Lower leg skin (tissue), 4 donors: Measurements from ENCODE around the gene ZMYND11. TPM values are rescaled to one million over a fixed set of nuclear protein-coding genes. Genes with fewer than 3 reads are reported as not detected.

Experiments
- DNase-seq, 2 donors: peaks; one replicate each; pipeline ENCODE4 v3.0.0-alpha.2; 2019; ENCODE audit warnings: low spot score in 2 of 2
- H3K4me3 ChIP-seq: fragments of 200-600 bp; sonication (generic); 2 replicates; pipeline ENCODE4 v1.5.1; 2017; ENCODE audit warnings: mild to moderate bottlenecking, low read depth; ENCODE audit not compliant: poor library complexity, severe bottlenecking
- CTCF ChIP-seq, 3 donors: fragments of 450-650 bp; IDR thresholded peaks; one replicate each; pipeline ENCODE4 v1.5.1; 2016; ENCODE audit warnings: antibody characterized with exemption in 3 of 3, mild to moderate bottlenecking in 3 of 3, moderate library complexity in 2 of 3
- POLR2A ChIP-seq, 2 donors: fragments of 450-650 bp; IDR thresholded peaks; one replicate each; pipeline ENCODE4 v1.6.1; 2016 to 2017; ENCODE audit warnings: antibody characterized with exemption in 2 of 2, mild to moderate bottlenecking in 1 of 2, moderate library complexity in 1 of 2
- WGBS, 2 donors: methylation state at CpG; one replicate each; pipeline ENCODE4 v1.1.5; 2018; 5-methylcytosine and 5-hydroxymethylcytosine counted together
- intact Hi-C: fragments of 100-400 bp; cut with DNase I; formaldehyde crosslinking; loops from one replicate; pipeline ENCODE4 v1.15.0; 2023; ENCODE audit warnings: low total_unique reads
- total RNA-seq, 4 donors: library from RNA; depleted of rRNA; stranded (reverse); fragments of >200 nt; gene quantifications; one replicate each; pipeline ENCODE4 v1.1.0, GENCODE V29; 2016

ZMYND11 gene
- total RNA-seq, 4 donors from 2014 or later: 41.0 to 50.8 (median 47.7) TPM

DNA sequence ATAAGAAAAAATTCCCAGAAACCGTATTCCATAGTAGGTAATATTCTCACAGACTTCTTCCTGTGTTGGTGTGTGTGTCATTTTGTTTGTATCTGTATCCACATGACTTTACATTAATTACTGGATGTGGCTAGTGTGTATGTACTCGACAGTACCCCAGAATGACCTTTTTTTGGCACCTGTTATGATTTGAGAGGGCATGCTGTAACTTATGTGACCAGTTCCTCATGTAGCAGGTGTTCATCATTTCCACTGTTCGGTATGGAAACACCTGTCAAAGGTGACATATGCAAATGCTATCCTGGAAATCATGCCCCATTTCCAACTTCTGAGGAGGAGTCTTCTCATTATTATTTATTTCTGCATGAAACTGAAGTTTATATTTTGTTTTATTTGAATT is 89.3 kb downstream of the ZMYND11 start:
- no peak overlapping the region for H3K4me3 ChIP-seq
- no peak for DNase-seq
- WGBS, 2 donors: 74 to 83% methylated on average over 3 of the region's 3 CpGs
- TF ChIP-seq CTCF (IDR thresholded peaks at IDR 0.05): no peak
- no peak for TF ChIP-seq POLR2A (IDR thresholded peaks at IDR 0.05)
- intact Hi-C loops: no loop called here

GRCh38 chr10:226018-226417 is 90.8 kb downstream of the ZMYND11 start:
- intact Hi-C loops: no loop called here
- no peak for DNase-seq
- no peak for TF ChIP-seq POLR2A (IDR thresholded peaks at IDR 0.05)
- TF ChIP-seq CTCF (IDR thresholded peaks at IDR 0.05): no peak
- no peak overlapping the region for H3K4me3 ChIP-seq
- WGBS, 2 donors: 92 to 100% methylated on average over 2 of the region's 2 CpGs

DNA sequence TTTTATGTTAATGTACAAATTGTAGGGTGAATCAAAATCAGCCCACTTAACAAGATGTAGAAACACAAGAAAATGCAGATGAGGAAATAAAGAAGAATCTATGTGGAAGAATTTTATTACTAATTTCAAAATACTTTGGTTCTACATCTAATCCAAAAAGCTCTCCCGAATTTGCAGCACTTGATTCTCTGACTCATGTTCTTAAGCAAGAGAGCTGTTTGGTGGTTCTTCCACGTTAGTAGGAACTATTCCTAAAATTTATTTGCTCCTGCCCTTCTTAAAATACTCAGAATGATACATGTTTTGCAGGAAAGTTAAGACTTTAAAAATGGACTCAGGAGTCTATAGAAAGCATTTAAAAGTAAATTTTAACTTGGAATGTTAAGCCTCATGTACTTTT is 91.8 kb downstream of the ZMYND11 start:
- DNase-seq: no peak
- H3K4me3 ChIP-seq: no peak overlapping the region
- intact Hi-C loops: no loop called here
- no peak for TF ChIP-seq POLR2A (IDR thresholded peaks at IDR 0.05)
- no peak for TF ChIP-seq CTCF (IDR thresholded peaks at IDR 0.05)
- 28 to 36% methylated on average over 2 of the region's 2 CpGs for WGBS, 2 donors

DNA sequence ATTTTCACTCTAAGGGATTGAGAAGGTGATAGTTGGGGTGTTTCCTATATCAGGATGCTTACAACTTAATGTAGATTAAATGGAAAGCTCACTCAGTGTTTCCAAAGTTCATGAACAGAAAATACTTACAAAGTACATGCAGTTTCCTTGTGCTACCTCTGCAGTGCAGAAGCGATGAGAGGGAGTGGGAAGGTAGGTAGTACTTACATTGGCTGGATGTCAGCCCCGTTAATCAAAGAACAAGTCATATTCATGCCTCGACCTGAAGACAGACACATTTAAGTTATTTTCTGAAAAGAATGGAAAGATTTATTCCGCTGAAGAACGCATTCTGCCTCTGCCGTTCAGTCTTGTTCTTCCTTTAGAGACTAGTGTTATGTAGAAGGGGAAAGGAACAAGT is 93.1 kb downstream of the ZMYND11 start:
- 51 to 53% methylated on average over 6 of the region's 6 CpGs for WGBS, 2 donors
- intact Hi-C loops: no loop called here
- no peak for DNase-seq
- H3K4me3 ChIP-seq: no peak overlapping the region
- TF ChIP-seq POLR2A (IDR thresholded peaks at IDR 0.05) (no peak), CTCF (IDR thresholded peaks at IDR 0.05) (no peak)

GRCh38 chr10:230758-231157 is 95.5 kb downstream of the ZMYND11 start:
- intact Hi-C loops: no loop called here
- no peak for DNase-seq
- no peak overlapping the region for H3K4me3 ChIP-seq
- WGBS, 2 donors: 92% methylated on average over 9 of the region's 9 CpGs
- TF ChIP-seq POLR2A (IDR thresholded peaks at IDR 0.05) (no peak), CTCF (IDR thresholded peaks at IDR 0.05) (no peak)

GRCh38 chr10:232061-232460 is 96.8 kb downstream of the ZMYND11 start:
- 93 to 97% methylated on average over 3 of the region's 3 CpGs for WGBS, 2 donors
- no peak overlapping the region for H3K4me3 ChIP-seq
- intact Hi-C loops: no loop called here
- TF ChIP-seq CTCF (IDR thresholded peaks at IDR 0.05) (no peak), POLR2A (IDR thresholded peaks at IDR 0.05) (no peak)
- DNase-seq: no peak
